HCT116 (cell line): ENCODE data around the gene TOMM22.

Source experiments
- CEBPB ChIP-seq: IDR thresholded peaks from 2 replicates; pipeline ENCODE4 v1.6.1; 2012; ENCODE audit warnings: low read depth
- EGR1 ChIP-seq: IDR thresholded peaks from 2 replicates; pipeline ENCODE4 v1.6.1; 2012; ENCODE audit warnings: low read depth
- EZH2 ChIP-seq: fragments of 200-600 bp; sonication (generic); IDR thresholded peaks from 2 replicates; pipeline ENCODE4 v1.6.1; 2017; ENCODE audit warnings: antibody characterized with exemption, mixed run types
- POLR2AphosphoS5 ChIP-seq: IDR thresholded peaks from 2 replicates; pipeline ENCODE4 v1.6.1; 2011; ENCODE audit warnings: mild to moderate bottlenecking, low read depth, low read length, moderate library complexity
- RAD21 ChIP-seq: IDR thresholded peaks from 2 replicates; pipeline ENCODE4 v1.6.1; 2012; ENCODE audit warnings: low read depth, mild to moderate bottlenecking
- TCF7L2 ChIP-seq: IDR thresholded peaks from 2 replicates; pipeline ENCODE4 v1.7.0; 2011; ENCODE audit warnings: borderline replicate concordance, inconsistent platforms; ENCODE audit not compliant: insufficient read depth, insufficient read length; ENCODE audit errors: extremely low read depth
- YY1 ChIP-seq: IDR thresholded peaks from 2 replicates; pipeline ENCODE4 v1.6.1; 2011; ENCODE audit warnings: low read length, low read depth, moderate library complexity, mild to moderate bottlenecking; ENCODE audit not compliant: insufficient replicate concordance; ENCODE audit errors: extremely low read depth
- ZFX ChIP-seq: fragments of 450-650 bp; IDR thresholded peaks from 2 replicates; pipeline ENCODE4 v1.6.1; 2017
- TF ChIP-seq, protein P1 (sequence below), 3 experiments: fragments of 200-600 bp in 1 of 3; sonication (generic) in 1 of 3; IDR thresholded peaks in 2 of 3; conservative IDR thresholded peaks in 1 of 3; 2 replicates each; pipeline ENCODE4 v1.5.1; 2012 to 2017; ENCODE audit warnings: low read depth in 2 of 3, low read length in 2 of 3, antibody characterized with exemption in 1 of 3, borderline replicate concordance in 1 of 3, control low read depth in 1 of 3, mild to moderate bottlenecking in 1 of 3, mixed read lengths in 1 of 3, mixed run types in 1 of 3, moderate library complexity in 1 of 3; ENCODE audit not compliant: insufficient read depth in 1 of 3
- TF ChIP-seq, protein P2 (sequence below): IDR thresholded peaks from 2 replicates; pipeline ENCODE4 v1.6.1; 2012
- TF ChIP-seq, protein P3 (sequence below): IDR thresholded peaks from 2 replicates; pipeline ENCODE4 v1.6.1; 2011; ENCODE audit warnings: mild to moderate bottlenecking, low read length, moderate library complexity; ENCODE audit not compliant: insufficient replicate concordance; ENCODE audit errors: extremely low read depth

- no peak for TF ChIP-seq EZH2
- TF ChIP-seq, protein P1, sequence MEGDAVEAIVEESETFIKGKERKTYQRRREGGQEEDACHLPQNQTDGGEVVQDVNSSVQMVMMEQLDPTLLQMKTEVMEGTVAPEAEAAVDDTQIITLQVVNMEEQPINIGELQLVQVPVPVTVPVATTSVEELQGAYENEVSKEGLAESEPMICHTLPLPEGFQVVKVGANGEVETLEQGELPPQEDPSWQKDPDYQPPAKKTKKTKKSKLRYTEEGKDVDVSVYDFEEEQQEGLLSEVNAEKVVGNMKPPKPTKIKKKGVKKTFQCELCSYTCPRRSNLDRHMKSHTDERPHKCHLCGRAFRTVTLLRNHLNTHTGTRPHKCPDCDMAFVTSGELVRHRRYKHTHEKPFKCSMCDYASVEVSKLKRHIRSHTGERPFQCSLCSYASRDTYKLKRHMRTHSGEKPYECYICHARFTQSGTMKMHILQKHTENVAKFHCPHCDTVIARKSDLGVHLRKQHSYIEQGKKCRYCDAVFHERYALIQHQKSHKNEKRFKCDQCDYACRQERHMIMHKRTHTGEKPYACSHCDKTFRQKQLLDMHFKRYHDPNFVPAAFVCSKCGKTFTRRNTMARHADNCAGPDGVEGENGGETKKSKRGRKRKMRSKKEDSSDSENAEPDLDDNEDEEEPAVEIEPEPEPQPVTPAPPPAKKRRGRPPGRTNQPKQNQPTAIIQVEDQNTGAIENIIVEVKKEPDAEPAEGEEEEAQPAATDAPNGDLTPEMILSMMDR (IDR thresholded peaks at IDR 0.05 in 2 of 3, conservative IDR thresholded peaks at IDR 0.05 in 1 of 3; ENCODE audit: borderline replicate concordance in 1 of 3, insufficient read depth in 1 of 3, low read depth in 2 of 3, low read length in 2 of 3): no peak
- TF ChIP-seq POLR2AphosphoS5: no peak
- TF ChIP-seq EGR1: no peak
- TF ChIP-seq RAD21: no peak
- TF ChIP-seq, protein P2, sequence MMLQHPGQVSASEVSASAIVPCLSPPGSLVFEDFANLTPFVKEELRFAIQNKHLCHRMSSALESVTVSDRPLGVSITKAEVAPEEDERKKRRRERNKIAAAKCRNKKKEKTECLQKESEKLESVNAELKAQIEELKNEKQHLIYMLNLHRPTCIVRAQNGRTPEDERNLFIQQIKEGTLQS: no peak
- no peak for TF ChIP-seq CEBPB
- TF ChIP-seq TCF7L2: no peak
- TF ChIP-seq, protein P3, sequence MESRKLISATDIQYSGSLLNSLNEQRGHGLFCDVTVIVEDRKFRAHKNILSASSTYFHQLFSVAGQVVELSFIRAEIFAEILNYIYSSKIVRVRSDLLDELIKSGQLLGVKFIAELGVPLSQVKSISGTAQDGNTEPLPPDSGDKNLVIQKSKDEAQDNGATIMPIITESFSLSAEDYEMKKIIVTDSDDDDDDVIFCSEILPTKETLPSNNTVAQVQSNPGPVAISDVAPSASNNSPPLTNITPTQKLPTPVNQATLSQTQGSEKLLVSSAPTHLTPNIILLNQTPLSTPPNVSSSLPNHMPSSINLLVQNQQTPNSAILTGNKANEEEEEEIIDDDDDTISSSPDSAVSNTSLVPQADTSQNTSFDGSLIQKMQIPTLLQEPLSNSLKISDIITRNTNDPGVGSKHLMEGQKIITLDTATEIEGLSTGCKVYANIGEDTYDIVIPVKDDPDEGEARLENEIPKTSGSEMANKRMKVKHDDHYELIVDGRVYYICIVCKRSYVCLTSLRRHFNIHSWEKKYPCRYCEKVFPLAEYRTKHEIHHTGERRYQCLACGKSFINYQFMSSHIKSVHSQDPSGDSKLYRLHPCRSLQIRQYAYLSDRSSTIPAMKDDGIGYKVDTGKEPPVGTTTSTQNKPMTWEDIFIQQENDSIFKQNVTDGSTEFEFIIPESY: no peak
- TF ChIP-seq YY1: no peak
- no peak for TF ChIP-seq ZFX
These were observed 36.3 kb upstream of the TOMM22 start for GRCh38 chr22:38645430-38645829.
